Measurements from ENCODE around the gene DAAM1.

Gene DAAM1

DNA sequence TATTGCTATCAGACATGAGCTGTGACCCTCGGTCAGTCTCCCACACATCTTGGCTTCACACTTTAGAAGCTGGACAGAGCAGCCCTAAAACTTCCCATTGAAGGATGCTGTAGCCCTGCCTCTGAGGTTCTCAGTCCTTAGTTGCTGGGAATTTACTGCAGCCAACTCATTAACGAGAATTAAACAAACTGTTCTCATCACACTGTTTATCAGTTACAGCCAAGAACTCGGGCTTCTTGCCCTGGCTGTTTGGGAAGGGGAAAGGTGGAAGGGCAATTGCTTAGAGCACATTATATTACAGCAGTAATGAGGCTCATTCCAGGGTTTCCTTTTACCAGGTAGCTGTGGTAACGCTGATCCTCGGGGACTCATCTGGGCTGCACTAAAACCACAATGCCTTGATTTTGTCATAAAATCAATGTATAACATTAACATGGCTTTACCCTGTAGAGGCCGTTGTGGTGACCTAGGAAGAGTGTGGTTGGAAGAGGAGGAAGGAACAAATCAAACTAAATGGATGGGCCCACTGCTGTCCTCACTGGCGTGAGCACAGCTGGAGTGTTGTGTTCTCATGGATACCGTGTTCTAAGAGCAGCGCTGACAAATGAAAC is 189.6 kb downstream of the DAAM1 start:
- DNase-seq: no peak

DNA sequence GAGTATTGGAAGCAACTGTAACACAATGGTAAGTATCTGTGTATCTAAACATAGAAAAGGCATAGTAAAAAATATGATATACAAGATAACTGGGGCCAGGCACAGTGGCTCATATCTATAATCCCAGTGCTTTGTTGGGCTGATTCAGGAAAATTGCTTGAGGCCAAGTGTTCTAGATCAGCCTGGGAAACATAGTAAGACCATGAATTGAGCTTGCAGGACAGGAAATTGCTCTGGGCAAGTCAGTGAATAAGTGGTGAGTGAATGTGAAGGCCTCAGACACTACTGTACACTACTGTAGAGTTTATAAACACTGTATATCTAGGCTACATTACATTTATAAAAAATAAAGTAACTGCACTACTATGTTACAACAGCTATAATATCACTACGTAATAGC is 201.5 kb downstream of the DAAM1 start:
- no peak for DNase-seq

DNA sequence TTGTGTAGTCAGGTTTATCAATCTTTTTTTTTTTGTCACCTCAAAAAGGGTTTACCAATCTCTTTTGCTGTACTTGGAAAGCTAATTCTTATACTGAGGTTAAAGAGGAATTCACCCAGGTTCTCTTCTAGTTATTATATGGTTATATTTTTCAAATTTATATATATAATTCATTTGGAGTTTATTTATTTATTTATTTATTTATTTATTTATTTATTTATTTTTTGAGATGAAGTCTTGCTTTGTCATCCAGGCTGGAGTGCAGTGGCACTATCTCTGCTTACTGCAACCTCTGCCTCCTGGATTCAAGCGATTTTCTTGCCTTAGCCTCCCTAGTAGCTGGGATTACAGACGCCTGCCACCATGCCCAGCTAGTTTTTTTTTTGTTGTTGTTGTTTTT is 202.9 kb downstream of the DAAM1 start:
- no peak for DNase-seq

DNA sequence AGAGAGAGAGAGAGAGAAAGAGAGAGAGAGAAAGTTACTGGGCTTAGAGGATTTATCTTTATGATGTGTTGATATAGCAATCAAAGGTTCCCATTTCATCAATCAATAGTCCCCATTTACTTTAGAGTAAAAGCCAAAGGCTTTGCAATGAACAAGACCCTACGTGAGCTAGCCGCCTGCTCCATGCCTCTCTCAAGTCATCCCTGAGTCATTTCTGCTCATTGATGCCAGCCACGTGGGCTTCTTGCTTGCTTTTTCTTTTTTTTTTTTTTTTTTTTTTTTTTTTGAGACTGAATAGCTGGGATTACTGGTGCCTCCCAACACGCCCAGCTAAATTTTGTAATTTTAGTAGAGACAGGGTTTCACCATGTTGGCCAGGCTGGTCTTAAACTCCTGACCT is 205.8 kb downstream of the DAAM1 start:
- no peak for DNase-seq

DNA sequence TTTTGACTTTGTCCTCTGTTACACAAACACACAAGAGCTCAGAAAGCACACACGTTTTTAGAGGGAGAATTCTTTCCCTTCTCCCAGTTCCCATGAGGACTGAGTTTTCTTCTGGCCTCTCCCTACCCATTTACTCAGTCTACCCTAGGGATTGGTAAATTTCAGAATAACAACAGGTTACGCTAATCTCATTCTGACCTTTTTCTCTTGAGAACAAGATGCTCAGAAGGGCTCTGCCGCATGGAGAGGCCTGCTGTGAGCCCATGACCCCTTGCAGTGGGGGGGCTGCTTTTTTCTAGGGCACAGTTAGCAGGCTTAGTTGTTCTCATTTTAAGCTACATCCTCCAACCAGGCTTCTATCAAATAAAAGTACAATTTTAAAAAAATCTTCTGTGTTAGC is 207.2 kb downstream of the DAAM1 start:
- DNase-seq: no peak

DNA sequence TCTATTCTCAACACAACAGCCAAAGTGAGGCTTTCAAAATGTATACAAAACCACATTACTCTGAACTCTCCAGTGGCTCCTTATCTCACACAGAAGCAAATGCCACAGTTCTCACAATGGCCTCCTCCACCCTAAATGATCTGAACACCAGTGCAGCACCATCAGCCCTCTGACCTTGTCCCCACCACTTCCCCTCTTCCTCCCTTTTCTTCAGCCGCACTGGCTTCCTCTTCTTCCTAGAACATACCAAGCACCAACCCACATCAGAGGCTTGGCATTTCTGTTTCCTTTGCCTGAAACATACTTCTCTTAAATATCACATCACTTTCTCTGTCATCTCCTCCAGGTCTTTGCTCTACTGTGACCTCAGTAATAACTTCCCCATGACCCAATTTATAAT is 210.4 kb downstream of the DAAM1 start:
- DNase-seq: no peak

DNA sequence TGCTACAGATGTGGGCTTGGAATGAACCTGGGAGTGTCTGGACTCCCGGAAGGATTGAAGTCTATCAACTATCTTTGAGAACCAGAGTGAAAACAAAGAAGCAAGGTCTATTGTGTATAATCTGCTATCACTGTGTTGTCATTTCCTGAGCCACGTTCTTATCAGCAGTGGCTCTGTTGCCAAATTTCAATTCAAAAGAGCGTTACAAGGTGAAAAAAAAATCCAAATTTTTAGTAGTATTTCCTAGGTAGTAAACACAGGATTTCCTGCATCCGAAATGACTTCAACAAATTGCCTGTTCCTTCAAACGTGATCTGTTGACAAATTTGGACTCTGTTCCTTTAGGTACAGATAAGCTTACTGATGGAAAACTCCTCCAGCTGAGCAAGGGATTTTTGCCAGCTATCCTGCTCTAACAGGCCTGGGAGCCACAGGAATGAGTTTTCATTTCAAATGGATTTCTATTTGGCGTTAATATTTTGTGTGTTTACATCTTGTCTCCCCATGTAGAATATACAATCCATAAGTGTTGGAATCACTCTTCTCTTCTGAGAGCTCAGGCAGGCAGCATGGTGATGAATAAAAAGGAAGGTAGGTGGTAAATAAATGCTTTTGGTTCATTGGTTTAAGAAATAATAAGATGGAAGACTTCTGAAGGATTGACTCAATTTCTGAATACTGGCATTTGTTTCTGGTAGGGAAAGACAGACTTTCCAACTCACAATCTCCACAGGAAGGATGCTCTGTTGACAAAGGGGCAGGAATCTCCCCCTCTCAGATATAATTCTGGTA is 218.2 kb downstream of the DAAM1 start:
- DNase-seq: no peak

DNA sequence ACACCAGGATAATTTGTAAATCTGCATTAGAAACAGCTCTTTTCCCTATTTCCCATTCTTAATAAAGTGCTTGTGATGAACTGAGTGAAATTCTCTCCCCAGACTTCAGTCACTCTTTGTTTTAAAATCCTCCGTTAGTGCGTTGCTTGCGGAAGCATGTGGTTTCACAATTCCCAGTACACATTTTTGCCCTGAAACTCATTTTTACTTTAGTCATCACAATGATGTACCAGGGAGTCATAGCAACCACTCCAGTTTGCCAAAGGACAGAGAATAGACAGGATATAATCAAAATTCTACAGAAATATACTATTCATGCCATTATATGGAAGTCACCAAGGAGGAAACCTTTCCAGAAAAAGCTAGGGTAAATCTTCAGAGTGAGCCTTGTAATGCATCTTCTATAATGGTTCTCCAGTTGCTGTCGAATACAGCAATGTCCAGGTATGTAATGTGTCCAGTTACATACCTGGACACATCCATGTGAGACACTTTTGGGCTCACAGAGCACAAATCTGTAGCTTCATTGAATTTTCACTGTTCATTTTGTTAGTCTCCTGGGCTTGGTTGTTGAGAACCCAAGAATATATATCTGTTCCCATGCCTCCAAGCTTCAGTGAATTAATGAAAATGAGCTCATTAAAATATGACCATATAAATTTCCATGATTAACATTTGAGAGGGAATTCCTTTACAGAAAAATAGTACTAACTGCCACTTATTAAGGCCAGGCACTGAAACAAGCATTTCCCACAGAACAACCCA is 219.0 kb downstream of the DAAM1 start:
- no peak for DNase-seq

DNA sequence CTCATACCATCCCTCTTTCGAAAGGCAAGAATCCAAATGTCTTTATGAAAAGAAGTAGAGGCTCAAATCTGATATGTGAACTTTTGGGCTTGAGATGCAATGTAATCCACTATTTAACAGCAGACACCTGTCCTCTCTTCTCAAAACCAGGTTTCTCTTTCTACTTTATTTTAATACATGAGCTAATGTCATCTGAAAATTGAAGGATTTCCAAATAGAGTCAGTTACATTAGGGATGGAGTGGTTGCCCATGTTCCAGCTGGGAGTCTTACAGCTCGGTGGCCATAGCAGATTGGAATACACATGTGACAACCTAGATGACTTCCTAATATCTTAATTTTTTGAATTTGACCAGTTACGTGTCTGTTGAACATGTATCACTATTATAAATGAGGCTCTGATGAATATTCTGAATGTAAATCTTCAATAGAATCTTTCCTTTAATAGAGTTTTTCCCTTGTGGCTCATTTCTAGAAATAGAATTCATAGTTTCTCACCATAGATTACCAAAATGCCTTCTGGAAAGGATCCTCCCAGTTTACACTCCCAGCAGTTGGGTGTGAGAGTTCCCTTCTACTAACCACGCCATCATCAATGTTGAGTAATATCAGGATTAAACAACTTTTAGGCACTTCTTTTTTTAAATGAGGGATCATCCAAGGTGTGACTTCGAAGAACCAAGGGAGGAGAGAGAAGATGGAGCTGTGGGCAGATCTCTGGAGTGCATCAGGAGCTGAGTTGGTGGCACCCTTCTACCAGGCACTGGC is 227.6 kb downstream of the DAAM1 start:
- DNase-seq: no peak

DNA sequence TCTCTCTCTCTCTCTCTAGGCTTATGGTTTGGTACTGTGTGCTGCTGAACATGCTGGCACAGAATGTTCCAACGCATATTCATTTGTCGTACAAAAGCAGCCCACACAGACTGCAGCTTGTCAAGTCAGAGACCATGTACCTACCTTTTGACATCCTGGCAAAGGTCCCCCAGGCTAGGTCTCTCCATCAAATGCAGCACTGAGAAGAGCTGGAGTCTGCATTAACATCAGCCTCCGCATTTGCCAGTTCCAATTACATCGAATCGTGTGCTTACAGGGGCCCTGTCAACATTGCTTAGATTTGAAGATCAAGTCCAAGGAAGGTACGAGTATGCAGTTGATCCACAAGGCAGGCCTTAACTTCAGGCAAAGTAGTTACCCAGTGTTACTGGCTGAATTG is 228.8 kb downstream of the DAAM1 start:
- DNase-seq: no peak

DNA sequence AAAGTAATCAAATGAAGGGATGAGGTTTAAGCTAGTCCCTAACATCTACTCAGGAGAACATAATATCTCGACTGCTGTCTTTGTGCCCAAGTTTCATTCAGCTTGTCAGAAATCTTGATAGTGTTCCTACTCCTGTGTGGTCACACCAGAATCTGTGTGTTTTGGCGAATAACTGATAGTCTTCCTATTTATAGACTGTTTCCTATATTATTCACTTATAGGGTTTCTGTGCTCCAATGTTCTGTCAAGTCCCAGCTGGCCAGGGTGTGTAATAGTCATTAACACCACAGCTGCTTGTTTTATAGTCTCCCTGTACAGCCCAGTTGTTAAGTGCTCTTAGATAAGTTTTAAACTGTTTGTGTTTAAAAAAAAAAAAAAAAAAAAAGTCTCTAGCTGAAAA is 230.8 kb downstream of the DAAM1 start:
- peak; percentile 25 for DNase-seq
